Stimulated activated naive CD8-positive, alpha-beta T cell treated with anti-CD3 and anti-CD28 coated beads, Interleukin-15, Interleukin-2, amounts not matched to agents 100 U/mL and 50 U/mL, for 24 hours (primary cell): Measurements from ENCODE around the gene JAKMIP2.
A peak's percentile ranks its signal among the peaks of the same experiment; 100 is the strongest.
"Not testable (repeated sequence)": the region's sequence is repeated elsewhere in the genome, so short reads cannot be mapped to it uniquely, and the experiment has no call there.

ENCODE experiments used
- ATAC-seq: fragments of 150-1000 bp; cut with Tn5 transposase; one replicate; pipeline ENCODE4 v1.10.0; 2021
- DNase-seq: peaks from one replicate; pipeline ENCODE4 v3.0.0; 2021

Gene JAKMIP2

DNA sequence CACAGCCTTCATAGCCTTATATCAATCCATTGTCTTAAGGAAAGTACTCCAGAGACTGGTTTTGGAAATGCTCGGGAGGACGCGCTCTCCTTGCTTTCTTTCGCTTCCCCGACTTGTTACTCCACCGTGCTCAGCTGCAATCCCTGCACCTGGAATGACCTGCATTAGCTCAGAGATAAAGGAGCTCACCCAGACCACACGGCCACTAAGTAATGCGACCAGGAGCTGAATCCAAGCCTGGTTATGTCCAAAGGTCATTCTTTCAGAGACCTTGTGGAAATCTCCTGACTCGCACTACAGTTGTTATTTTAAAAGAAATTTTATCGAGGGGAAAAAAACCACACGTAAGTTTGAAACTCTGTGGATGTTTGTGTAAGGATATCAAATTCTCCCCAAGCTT lies 137.3 kb downstream of the JAKMIP2 start:
- no peak for DNase-seq
- ATAC-seq: no peak

DNA sequence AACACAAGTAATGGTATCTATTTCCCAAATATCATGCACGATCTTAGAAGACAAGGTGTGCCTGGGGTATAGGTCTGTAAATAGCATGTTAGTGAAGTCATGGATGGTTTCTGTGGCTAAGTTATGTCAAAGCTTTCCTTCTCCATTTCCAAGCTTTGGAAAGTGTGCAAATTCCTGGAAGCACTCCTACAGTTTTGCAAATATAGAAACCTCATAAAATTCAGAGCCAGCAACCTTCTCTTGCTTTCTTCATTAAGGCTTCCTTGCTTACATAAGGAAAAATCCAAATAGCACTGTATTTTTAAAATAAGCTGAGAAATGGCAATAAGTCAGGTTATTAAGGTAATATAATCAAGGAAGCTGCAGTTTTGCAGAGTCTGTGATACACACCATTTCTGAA lies 138.1 kb downstream of the JAKMIP2 start:
- ATAC-seq (no peak), DNase-seq (no peak)

DNA sequence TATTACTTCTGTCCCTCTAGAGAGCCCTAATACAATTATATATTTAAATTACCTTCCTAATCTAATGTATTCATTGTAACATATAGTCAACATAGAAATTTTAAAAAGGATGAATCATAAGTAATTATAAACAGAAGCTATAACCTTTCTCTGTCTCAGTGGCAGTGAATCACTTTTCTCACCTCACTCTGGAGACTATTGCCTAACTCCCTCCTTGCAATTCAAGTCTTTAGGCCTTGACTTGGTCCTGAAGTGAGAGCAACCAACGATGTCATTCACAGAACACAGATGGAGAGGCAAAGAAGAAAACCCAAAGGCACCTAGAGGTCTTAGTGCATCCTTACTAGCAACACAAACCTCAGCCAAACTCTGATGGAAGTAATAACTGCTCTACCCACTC lies 139.4 kb downstream of the JAKMIP2 start:
- no peak for ATAC-seq
- no peak for DNase-seq

DNA sequence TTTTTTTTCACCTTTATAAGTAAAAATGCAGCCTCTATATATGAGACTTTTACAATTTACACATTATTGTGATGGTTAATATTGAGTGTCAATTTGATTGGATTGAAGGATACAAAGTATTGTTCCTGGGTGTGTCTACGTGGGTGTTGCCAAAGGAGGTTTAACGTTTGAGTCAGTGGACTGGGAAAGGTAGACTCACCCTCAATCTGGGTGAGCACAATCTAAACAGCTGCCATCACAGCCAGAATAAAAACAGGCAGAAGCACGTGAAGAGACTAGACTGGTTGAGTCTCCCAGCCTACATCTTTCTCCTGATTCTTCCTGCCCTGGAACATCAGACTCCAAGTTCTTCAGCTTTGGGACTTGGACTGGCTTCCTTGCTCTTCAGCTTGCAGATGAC lies 139.9 kb downstream of the JAKMIP2 start:
- no peak for ATAC-seq
- DNase-seq: no peak

DNA sequence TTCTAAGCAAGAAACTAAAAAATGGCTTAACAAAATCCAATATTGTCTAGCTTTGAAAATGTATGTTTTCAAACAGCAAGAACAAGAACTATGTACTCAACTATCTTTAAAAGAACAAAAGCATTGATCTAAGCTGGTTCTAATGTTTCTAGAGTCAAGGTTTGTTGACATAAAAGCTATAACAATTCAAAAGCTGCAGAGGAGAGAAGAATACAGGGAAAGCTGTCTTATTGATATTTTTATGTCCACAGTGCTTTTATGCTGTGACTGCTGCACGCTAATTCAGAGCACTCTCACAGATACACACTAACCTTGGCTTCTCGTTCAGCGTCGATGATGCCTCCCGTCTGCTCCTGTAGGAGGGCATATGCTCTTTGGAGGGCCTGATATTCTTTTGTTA lies 143.2 kb downstream of the JAKMIP2 start:
- DNase-seq (no peak), ATAC-seq (no peak)

DNA sequence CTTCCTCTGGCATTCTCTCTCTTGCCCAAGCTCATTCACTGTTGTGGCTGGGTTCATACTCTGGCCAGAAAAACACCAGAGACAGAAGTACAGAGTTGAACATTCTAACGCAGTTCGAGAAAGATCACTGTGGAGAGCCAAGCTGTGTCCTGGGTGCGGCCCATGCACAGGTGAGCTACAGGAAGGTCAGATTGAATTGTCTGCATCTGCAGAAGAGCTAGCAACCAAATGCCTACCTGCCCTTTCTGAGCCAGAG lies 145.9 kb downstream of the JAKMIP2 start:
- no peak for ATAC-seq

DNA sequence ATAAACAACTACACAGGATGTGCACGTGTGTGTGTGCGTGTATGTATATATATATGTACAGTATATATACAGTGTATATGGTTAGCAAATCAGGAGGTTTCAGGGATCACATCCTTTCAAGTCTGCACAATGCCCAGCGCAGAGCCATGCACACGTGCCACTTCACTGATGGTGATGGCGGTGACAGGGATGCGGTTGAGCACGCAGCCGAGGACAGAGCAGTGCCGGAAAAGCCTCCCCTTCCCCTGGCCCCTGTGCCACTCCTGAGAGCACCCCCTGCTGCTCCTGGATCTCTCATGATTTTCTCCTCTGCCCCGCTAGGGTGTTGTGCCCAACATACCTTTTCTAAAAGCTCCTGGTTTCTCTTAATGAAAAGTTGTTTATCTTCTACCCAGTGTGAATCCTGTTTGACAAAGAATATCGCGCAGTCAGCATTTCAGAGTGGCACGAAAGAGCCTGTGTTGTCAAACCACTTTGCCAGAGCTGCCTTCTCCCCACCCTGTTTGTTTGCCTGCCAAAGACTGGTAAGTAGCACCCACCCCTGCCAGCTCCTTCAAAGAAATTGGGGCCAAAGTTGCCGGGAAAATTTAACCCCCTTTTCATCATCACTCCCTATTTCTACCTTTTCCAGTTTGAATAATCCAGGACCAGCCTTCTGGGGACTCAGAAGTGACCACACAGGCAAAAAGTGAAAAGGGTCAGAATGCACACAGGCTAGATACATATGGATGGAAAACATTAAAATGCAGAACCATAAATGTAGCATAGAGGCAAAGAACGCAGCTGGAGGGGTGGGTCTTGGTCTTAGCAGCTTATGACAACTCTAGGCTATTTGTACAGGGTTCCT lies 146.4 kb downstream of the JAKMIP2 start:
- DNase-seq: no peak
- no peak for ATAC-seq

More for the DNA sequence above, 145.9 kb downstream of the JAKMIP2 start:
- no peak for DNase-seq

DNA sequence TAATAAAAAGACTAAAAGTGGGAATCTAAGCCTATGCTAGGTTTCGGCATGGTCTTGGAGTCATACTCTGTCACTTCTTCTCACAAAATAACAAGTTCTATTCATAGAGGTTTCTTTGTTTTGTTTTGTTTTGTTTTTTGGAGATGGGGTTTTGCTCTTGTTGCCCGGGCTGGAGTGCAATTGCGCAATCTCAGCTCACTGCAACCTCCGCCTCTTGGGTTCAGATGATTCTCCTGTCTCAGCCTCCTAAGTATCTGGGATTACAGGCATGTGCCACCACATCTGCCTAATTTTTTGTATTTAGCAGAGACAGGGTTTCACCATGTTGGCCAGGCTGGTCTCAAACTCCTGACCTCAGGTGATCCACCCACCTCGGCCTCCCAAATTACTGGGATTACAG lies 147.1 kb downstream of the JAKMIP2 start:
- DNase-seq, ATAC-seq: not testable (repeated sequence)

DNA sequence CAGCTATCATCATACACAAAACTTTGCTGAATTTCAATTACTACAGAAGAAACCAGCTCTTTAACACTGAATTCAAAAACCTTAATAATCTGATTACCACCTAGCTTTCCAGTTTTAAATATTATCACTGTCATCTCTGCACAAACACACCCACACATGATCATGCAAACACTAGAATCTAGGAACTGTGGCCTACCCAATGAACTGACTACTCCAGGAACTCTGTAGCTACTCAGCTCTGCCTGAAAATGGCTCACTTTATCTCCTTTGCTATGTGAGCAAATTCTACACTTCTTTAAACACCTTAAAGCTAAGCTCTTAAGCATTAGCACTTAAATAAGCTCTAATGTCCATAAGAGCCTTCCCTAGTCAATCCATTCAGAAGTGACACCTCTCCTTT lies 149.4 kb downstream of the JAKMIP2 start:
- DNase-seq (no peak), ATAC-seq (no peak)

DNA sequence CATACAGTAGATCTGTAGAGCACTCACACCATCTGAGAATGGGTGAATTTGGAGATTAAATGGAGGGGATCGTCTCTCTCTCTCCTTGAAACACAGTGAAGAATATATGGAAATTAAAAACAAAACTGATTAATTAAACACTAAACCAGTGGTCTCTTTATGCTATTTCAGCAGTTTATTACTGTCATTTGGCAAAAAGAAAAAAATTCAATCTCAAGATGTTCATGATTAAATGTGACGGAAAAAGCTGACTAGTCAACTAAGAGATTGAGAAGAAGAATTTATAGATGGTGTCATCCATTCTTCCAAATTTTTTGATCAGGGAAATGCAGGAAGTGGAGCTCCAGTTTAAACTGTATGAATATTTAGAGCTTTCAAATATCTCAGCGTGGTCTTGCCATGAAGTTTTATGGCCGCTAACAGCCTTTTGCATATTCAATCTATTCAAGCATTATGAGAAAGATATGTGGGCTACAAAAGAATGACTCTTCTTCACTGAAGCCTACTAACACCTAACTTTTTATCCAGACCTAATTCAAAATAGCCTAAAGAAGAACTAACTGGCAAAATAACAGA lies 151.0 kb downstream of the JAKMIP2 start:
- ATAC-seq: no peak
- no peak for DNase-seq

DNA sequence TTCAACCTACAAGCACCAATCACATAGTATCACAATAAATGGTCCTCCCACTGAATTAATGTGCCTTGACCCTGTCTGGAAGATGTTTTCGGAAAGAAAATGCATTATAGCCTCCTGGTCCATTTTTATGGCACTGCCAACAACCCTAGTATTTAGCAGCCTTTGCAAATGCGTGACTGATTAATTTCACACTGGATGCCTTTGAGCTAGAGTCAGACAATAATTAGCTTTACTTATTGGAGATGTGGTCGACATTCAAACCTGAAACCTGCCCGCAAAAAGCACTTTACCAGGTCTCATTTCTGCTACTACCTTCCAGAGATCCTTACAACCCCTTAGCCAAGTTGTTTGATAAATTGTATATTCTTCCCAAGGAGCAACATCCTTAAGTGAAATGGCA lies 153.3 kb downstream of the JAKMIP2 start:
- ATAC-seq (no peak), DNase-seq (no peak)

DNA sequence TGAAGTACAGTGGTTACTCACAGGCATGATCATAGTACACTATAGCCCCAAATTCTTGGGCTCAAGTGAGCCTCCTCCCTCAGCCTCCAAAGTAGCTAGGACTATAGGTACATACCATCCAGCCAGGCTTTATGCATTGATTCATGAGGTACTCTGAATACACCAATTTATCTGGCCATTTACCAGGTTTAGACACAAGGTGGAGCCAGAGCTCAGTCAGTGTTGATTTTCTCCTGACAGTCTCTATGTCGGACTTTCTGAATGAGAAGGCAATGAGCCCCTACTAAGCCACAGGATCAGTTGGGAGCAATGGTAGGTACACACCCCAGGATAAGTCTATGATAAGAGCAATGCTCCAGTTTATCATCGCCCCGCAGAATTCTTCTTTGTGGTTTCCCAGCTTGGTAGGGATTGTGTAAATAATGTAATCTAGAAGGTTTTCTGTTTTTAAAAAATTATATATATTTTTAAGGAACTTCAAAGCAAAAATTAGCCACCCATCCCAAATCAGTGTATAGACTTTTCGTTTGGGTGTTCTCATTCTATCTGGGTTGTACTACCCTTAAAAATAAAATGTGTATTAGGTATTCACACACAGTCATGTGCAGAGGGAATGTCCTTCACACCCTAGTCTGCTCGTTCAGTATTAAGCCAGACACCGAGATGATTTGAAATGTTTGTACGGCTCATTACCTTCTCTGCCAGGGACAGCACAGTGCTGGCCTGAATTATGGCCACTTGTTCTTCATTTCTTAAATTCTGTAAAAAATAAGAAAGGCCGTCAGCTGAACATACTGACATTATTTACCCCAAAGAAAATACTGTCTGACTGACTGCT lies 154.3 kb downstream of the JAKMIP2 start:
- peak; percentile 84 for ATAC-seq
- DNase-seq: peak; percentile 63

DNA sequence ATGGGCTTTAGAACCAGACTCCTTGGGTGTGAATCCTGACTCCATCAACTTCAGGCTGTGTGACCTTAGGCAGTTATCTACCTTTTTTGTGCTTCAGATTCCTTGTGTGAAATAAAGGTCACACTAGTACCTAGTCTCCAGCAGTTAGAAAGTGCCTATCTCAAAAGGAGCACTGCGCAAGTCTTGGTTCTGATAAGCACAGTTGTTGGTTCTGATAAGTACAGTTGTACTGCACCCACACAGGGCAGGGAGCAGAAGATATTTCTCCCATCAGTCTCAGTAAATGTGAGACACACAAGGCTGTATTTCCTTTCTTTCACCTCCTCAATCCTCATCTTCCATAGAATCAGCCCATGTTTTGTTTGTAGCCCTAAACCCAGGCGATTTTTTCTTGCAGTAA lies 156.1 kb downstream of the JAKMIP2 start:
- DNase-seq (no peak), ATAC-seq (no peak)

DNA sequence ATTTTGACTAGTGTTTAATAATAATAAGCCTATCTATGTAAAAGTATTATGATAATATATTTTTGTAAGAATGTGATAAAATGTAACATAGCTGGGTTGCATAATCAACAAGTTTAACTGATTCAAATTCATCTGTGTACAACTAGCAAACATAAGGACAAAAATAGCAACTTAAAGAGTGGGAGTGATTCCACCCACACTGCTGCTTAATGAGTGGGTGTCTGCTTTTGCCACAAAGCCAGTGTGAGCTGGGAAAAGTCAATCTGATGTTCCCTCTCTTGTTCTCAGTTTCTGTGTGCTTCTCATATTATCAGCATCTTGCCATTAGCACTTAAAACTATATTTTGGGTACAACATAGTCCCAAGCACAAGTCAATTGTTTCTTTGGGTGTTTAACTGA lies 161.5 kb downstream of the JAKMIP2 start:
- no peak for DNase-seq
- no peak for ATAC-seq

DNA sequence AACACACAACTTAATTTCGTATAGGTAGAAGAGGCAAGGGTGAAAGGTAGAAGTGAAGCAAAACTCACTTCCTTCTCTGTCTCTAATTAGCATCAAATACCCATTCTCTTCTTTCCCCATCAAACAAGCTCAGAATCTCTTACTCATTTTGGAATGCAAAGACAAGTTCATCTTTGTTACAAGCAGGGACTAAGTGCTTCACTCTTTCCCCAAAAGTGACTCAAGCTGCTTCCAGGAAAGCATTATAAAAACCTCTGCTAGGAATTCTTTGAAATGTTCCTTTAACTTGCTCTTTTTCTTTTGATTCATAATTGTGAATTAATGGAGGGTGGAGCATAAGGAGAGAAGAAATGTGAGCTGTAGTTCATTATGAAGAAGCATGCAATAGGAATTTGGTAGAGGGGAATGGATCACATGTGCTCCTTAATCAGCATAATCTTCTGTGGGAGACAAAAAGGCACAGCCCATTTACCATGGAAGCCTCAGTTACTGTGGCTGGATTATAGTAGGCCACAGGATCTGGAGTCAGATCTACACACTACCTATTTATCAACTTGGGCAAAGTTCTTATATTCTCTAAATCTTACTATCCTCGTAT lies 163.1 kb downstream of the JAKMIP2 start:
- no peak for DNase-seq
- ATAC-seq: no peak

DNA sequence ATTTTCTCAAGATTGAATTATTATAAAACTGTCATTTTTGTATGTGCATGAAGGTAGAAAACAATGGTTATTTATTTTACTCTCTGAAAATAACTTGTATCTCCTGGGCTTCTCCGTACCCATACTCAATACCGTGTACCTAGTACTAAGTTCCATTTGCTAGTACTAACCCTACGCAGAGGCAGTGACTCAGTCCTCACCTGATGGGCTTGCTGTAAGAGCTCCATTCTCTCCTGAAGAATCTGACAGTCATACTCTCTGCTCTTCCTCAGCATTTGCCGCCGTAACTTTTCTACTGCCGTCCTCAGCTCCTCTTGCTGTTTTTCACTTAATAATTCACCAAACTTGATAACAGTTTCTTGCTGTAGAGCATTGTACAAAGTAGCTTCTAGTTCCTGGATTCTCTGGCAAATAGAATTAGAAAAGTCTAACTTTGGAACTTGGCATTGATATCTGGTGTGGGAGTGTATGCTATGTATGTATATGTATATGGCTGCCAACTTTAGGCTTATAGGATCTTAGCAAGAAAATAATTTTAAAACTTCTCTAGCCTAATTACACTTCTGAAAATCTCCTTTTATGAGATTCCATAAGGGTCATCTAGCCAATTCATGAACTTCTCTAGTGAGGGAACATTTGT lies 164.7 kb downstream of the JAKMIP2 start:
- no peak for ATAC-seq
- DNase-seq: no peak

DNA sequence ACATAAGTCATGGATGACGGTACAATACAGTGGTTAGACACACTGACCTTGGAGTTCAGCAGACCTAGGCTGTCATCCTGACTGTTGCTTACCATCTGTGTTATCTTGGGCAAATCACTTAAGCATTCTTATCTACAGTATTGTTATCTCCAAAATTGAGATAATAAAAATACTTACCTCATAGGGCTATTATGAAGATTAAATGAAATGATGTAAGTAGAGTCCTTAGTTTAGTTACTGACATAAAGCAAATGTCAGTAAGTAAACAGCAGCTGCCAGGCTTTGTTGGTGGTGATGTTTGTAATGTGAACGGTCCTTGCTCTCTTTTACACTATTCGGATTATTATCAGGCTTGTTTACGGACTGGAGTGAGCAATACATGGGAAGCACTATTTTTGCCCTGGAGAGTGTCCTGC lies 165.3 kb downstream of the JAKMIP2 start:
- DNase-seq (no peak), ATAC-seq (no peak)

DNA sequence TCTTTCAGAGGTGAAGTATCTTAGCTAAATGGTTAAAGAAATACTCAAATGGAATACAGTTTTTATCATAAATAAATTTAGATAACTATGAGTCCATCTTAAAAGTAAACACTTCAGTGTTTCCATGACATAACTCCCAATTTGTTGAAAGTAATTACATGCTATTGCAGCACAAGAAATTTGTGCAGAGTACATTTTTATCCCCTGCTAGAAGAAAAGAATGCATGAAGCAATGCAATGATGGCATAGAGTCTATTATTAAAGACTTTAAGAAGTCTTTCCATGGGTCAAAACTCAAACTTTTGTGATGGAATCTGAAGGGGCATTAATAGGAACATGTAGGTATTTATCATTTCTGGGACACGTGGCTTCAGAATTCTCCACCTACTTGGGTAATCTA lies 166.1 kb downstream of the JAKMIP2 start:
- DNase-seq: no peak

DNA sequence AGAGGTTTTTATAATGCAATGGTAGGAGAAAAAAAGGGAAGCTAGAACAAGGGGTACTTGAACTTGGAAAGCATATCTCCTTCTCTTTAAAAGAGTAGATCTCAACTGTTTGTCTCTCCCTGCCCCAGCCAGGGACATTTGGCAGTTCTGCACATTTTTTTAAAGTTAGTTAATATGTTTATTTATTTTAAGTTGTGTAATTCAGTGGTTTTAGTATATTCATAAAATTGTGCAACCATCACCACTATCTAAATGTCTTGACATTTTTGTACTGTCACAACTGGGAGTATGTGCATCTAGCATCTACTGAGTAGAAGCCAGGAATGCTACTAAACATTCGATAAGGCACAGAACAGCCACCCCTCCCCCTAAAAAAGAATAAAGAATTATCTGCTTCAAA lies 169.2 kb downstream of the JAKMIP2 start:
- no peak for ATAC-seq

More for the DNA sequence above, 166.1 kb downstream of the JAKMIP2 start:
- ATAC-seq: no peak

DNA sequence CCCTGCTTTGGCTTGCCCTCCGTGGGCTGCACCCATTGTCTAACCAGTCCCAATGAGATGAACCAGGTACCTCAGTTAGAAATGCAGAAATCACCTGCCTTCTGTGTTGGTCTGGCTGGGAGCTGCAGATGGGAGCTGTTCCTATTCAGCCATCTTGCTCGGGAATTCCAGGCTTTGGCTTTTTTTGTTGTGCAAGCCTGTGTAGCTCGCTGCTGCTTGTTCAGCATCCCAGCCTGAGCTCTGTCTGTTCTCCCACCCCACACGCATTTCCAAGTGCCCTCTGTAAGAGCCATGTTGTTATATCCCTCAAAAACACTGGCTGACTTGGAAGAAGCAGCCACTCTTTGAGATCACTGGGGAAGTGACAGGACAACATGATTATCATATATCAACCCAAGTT lies 171.0 kb downstream of the JAKMIP2 start:
- no peak for DNase-seq
- no peak for ATAC-seq

More for the DNA sequence above, 169.2 kb downstream of the JAKMIP2 start:
- no peak for DNase-seq

DNA sequence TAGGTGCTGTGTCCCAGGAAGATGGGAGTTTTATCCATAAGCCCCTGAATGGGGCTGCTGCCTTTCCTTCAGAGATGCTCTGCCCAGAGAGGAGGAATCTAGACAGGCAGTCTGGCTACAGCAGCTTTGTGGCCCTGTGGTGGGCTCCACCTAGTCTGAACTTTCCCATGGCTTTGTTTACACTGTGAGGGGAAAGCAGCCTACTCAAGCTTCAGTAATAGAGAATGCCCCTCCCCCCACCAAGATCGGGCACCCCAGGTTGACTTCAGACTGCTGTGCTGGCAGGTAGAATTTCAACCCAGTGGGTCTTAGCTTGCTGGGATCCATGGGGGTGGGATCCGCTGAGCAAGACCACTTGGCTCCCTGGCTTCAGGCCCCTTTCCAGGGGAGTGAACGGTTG lies 171.7 kb downstream of the JAKMIP2 start:
- ATAC-seq (no peak), DNase-seq (no peak)

DNA sequence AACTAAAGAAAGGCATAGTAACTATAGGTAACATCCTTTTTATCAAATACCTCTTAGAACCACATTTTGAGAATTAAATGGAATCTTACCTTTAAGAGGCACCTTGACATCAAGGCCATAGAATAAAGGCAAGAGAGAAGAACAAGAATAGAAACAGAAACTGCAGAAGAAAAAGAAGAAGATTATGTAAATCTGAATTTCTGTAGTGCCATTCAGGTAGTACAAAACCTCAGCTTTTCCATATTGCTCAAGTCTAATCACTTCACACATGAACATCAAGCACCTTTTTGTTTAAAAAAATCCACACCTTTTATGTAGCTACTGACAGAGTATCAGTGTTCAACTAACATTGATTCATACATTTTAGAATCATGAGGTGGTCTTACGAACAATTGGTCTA lies 180.9 kb downstream of the JAKMIP2 start:
- DNase-seq (no peak), ATAC-seq (no peak)
